22Rv1 (cell line): ENCODE data around the gene AMZ1.

ENCODE experiments used
- ZFX ChIP-seq: fragments of 450-650 bp; IDR thresholded peaks from 2 replicates; pipeline ENCODE4 v1.6.1; 2017; ENCODE audit warnings: antibody characterized with exemption, borderline replicate concordance
- TF ChIP-seq, protein P1 (sequence below): fragments of 450-650 bp; IDR thresholded peaks from 2 replicates; pipeline ENCODE4 v1.5.1; 2017; ENCODE audit warnings: mild to moderate bottlenecking

DNA sequence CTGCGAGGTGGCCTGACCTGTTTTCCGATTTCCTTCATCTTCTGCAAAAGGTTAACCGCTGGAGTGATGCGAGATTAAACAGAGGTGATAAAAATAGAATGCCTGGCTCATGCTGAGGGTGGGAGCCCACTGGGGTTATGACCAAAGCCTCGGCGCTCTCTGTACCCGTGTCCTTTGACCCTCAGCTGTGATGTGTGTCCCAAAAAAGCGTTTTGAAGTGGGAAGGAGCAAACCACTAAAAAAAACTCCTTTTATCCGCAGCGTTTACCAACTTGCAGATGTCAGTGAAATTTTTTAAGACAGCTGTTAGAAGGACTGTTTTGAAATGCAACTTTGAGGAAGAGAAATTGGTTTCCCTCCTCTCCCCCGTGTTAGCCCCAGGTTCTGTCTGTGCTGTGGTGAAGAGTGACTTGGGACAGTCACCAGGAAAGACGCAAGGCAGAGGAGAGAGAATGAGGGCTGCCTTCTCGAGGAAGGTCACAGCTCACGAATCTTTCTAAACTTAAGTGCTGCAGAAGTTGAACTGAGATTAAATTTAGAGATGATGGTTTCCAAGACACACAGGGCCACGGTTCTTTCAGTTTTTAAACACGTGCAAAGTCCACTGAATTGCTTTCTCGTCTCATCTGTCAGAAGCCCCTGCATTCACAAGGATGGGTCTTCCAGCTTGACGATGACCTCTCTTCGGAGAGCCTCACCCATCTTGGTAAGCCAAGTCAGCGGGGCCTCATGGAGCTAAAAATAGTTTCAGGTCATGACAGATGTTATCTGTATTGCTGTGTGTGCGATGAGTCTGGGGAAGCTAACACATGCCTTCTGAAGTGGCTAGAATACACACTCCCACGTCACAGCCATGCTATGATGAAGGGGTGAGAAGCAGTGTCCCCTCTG, 27.6 kb downstream of the AMZ1 start:
- TF ChIP-seq, protein P1, sequence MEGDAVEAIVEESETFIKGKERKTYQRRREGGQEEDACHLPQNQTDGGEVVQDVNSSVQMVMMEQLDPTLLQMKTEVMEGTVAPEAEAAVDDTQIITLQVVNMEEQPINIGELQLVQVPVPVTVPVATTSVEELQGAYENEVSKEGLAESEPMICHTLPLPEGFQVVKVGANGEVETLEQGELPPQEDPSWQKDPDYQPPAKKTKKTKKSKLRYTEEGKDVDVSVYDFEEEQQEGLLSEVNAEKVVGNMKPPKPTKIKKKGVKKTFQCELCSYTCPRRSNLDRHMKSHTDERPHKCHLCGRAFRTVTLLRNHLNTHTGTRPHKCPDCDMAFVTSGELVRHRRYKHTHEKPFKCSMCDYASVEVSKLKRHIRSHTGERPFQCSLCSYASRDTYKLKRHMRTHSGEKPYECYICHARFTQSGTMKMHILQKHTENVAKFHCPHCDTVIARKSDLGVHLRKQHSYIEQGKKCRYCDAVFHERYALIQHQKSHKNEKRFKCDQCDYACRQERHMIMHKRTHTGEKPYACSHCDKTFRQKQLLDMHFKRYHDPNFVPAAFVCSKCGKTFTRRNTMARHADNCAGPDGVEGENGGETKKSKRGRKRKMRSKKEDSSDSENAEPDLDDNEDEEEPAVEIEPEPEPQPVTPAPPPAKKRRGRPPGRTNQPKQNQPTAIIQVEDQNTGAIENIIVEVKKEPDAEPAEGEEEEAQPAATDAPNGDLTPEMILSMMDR = no peak
- no peak for TF ChIP-seq ZFX
